ENCODE measurements around the gene SORBS1. TPM values are rescaled to one million over a fixed set of nuclear protein-coding genes. Genes with fewer than 3 reads are reported as not detected.

The SORBS1 gene
- total RNA-seq, 1 experiment from 2014 or later = 4.1 TPM

- Histone ChIP-seq H3F3A (ENCODE audit: low read length, unreplicated experiment) (peaks cover 3% of the 10 kb centered on the region), H4K20me1 (ENCODE audit: low read length) (no peaks in the 10 kb centered on the region), H3K4me3 (ENCODE audit: low read length) (no peak overlapping the region), H3K27ac (ENCODE audit: low read length) (no peak overlapping the region), H3K9me3 (ENCODE audit: low read length) (no peaks in the 10 kb centered on the region), H3K36me3 (ENCODE audit: low read depth, low read length) (no peaks in the 10 kb centered on the region), H2AFZ (ENCODE audit: low read length) (no peak overlapping the region), H3K27me3 (ENCODE audit: low read length) (no peaks in the 10 kb centered on the region), H3K9me2 (replicated peaks; ENCODE audit: low read length) (no peaks in the 10 kb centered on the region), H3K4me2 (ENCODE audit: low read length) (no peak overlapping the region), H3K79me2 (ENCODE audit: low read length) (no peaks in the 10 kb centered on the region), H3K9ac (ENCODE audit: low read length) (no peak overlapping the region), H3K4me1 (ENCODE audit: insufficient read depth, low read length) (peaks cover 40% of the 10 kb centered on the region)
- ChIA-PET CTCF (no interaction called here), POLR2A (ENCODE audit: unreplicated experiment) (no interaction called here)
- DNase-seq (no peak), ATAC-seq (no peak)
- BruUV-seq (replicated peaks) = no TSS peak
- TF ChIP-seq CTCF (conservative IDR thresholded peaks at IDR 0.05; ENCODE audit: low read depth, low read length) (no peak), EZH2 (IDR thresholded peaks at IDR 0.05; ENCODE audit: low read length, unreplicated experiment) (no peak), EZH2phosphoT487 (IDR thresholded peaks at IDR 0.05; ENCODE audit: borderline replicate concordance, low read length) (no peak)
- intact Hi-C loops (cut with micrococcal nuclease) = no loop called here
Observed at GRCh38 chr10:95391164-95391563, 170.0 kb downstream of the SORBS1 start.

- no TSS peak for BruUV-seq (replicated peaks)
- intact Hi-C loops (cut with micrococcal nuclease) = no loop called here
- Histone ChIP-seq H3K27ac (ENCODE audit: low read length) (no peak overlapping the region), H3K4me2 (ENCODE audit: low read length) (no peak overlapping the region), H3K36me3 (ENCODE audit: low read depth, low read length) (no peaks in the 10 kb centered on the region), H3K9me3 (ENCODE audit: low read length) (no peaks in the 10 kb centered on the region), H3K4me1 (ENCODE audit: insufficient read depth, low read length) (peaks cover 29% of the 10 kb centered on the region), H3K9me2 (replicated peaks; ENCODE audit: low read length) (no peaks in the 10 kb centered on the region), H3K27me3 (ENCODE audit: low read length) (no peaks in the 10 kb centered on the region), H3K79me2 (ENCODE audit: low read length) (no peaks in the 10 kb centered on the region), H3F3A (ENCODE audit: low read length, unreplicated experiment) (peaks cover 3% of the 10 kb centered on the region), H2AFZ (ENCODE audit: low read length) (no peak overlapping the region), H3K4me3 (ENCODE audit: low read length) (no peak overlapping the region), H3K9ac (ENCODE audit: low read length) (no peak overlapping the region), H4K20me1 (ENCODE audit: low read length) (no peaks in the 10 kb centered on the region)
- no peak for ATAC-seq
- no peak for DNase-seq
- ChIA-PET CTCF (no interaction called here), POLR2A (ENCODE audit: unreplicated experiment) (interaction anchor here (0.5 kb wide), 1 partner anchor 125 kb away, joined by 4 read pairs; no protein-coding TSS in a partner anchor)
- TF ChIP-seq CTCF (conservative IDR thresholded peaks at IDR 0.05; ENCODE audit: low read depth, low read length) = no peak
- TF ChIP-seq EZH2phosphoT487 (IDR thresholded peaks at IDR 0.05; ENCODE audit: borderline replicate concordance, low read length) = no peak
- TF ChIP-seq EZH2 (IDR thresholded peaks at IDR 0.05; ENCODE audit: low read length, unreplicated experiment) = no peak
Observed at GRCh38 chr10:95389982-95390381, 171.2 kb downstream of the SORBS1 start.

GRCh38 chr10:95389176-95389575, 172.0 kb downstream of the SORBS1 start:
- no peaks in the 10 kb centered on the region for H3K36me3 ChIP-seq (ENCODE audit: low read depth, low read length)
- CTCF ChIA-PET = interaction anchor here (1.2 kb wide), 1 partner anchor 14 kb away, joined by 5 read pairs; no protein-coding TSS in a partner anchor

More at GRCh38 chr10:95389176-95389575, 172.0 kb downstream of the SORBS1 start:
- no TSS peak for BruUV-seq (replicated peaks)
- no peaks in the 10 kb centered on the region for H3K9me3 ChIP-seq (ENCODE audit: low read length)
- POLR2A ChIA-PET (ENCODE audit: unreplicated experiment) = interaction anchor here (0.5 kb wide), 1 partner anchor 125 kb away, joined by 4 read pairs; no protein-coding TSS in a partner anchor
- no peak overlapping the region for H2AFZ ChIP-seq (ENCODE audit: low read length)
- peaks cover 22% of the 10 kb centered on the region for H3K4me1 ChIP-seq (ENCODE audit: insufficient read depth, low read length)
- ATAC-seq = no peak
- no peaks in the 10 kb centered on the region for H3K79me2 ChIP-seq (ENCODE audit: low read length)
- no peak for DNase-seq
- no peaks in the 10 kb centered on the region for H4K20me1 ChIP-seq (ENCODE audit: low read length)
- no peak overlapping the region for H3K4me2 ChIP-seq (ENCODE audit: low read length)
- H3K9ac ChIP-seq (ENCODE audit: low read length) = no peak overlapping the region
- H3F3A ChIP-seq (ENCODE audit: low read length, unreplicated experiment) = peaks cover under 1% of the 10 kb centered on the region
- 0 out of 2 replicates have a peak overlapping the region, but pooled peaks have one; percentile 3 for H3K27ac ChIP-seq (ENCODE audit: low read length)
- H3K4me3 ChIP-seq (ENCODE audit: low read length) = no peak overlapping the region
- TF ChIP-seq CTCF (conservative IDR thresholded peaks at IDR 0.05; ENCODE audit: low read depth, low read length) (no peak), EZH2 (IDR thresholded peaks at IDR 0.05; ENCODE audit: low read length, unreplicated experiment) (no peak), EZH2phosphoT487 (IDR thresholded peaks at IDR 0.05; ENCODE audit: borderline replicate concordance, low read length) (no peak)
- intact Hi-C loops (cut with micrococcal nuclease) = no loop called here
- no peaks in the 10 kb centered on the region for H3K9me2 ChIP-seq (replicated peaks; ENCODE audit: low read length)
- H3K27me3 ChIP-seq (ENCODE audit: low read length) = no peaks in the 10 kb centered on the region
